Measurements from ENCODE around the gene PNPLA3.

The PNPLA3 gene

GRCh38 chr22:43905681-43906080 lies 17.9 kb upstream of the PNPLA3 start:
- no peaks in the 10 kb centered on the region for H3K79me2 ChIP-seq (ENCODE audit: insufficient read depth, low read depth)
- H3K27ac ChIP-seq, result no peak overlapping the region
- no peak overlapping the region for H2AFZ ChIP-seq (ENCODE audit: low read depth)
- no peak overlapping the region for H3K4me3 ChIP-seq (IDR thresholded peaks at IDR 0.05; ENCODE audit: insufficient read depth, low read depth, low read length)
- H3K36me3 ChIP-seq (ENCODE audit: insufficient read depth), result no peaks in the 10 kb centered on the region
- H4K20me1 ChIP-seq (ENCODE audit: insufficient read depth), result no peaks in the 10 kb centered on the region
- H3K4me2 ChIP-seq, result no peak overlapping the region
- peaks cover 10% of the 10 kb centered on the region; the same call in 1 of the 2 replicates for H3K27me3 ChIP-seq (ENCODE audit: insufficient read depth, low read depth)
- H3K9ac ChIP-seq, result no peak overlapping the region
- TF ChIP-seq, protein P1, sequence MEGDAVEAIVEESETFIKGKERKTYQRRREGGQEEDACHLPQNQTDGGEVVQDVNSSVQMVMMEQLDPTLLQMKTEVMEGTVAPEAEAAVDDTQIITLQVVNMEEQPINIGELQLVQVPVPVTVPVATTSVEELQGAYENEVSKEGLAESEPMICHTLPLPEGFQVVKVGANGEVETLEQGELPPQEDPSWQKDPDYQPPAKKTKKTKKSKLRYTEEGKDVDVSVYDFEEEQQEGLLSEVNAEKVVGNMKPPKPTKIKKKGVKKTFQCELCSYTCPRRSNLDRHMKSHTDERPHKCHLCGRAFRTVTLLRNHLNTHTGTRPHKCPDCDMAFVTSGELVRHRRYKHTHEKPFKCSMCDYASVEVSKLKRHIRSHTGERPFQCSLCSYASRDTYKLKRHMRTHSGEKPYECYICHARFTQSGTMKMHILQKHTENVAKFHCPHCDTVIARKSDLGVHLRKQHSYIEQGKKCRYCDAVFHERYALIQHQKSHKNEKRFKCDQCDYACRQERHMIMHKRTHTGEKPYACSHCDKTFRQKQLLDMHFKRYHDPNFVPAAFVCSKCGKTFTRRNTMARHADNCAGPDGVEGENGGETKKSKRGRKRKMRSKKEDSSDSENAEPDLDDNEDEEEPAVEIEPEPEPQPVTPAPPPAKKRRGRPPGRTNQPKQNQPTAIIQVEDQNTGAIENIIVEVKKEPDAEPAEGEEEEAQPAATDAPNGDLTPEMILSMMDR (conservative IDR thresholded peaks at IDR 0.05; ENCODE audit: low read depth, low read length), result no peak
- H3K4me1 ChIP-seq (ENCODE audit: low read depth, poor library complexity, severe bottlenecking), result no peaks in the 10 kb centered on the region

DNA sequence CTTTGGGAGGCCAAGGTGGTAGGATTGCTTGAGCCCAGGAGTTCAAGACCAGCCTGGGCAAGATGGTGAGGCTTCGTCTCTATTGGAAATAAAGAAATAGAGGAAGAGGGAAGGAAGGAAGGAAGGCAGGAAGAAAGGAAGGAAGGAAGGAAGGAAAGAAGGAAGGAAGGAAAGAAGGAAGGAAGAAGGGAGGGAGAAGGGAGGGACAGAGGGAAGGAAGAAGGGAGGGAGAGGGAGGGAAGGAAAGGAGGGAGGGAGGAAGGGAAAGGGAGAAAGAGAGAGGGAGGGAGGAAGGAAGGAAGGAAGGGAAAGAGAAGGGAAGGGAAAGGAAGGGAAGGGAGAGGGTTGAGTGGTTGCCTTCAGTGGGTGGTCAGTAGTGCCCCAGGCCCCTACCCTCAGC lies 13.9 kb upstream of the PNPLA3 start:
- TF ChIP-seq, protein P1 (conservative IDR thresholded peaks at IDR 0.05; ENCODE audit: low read depth, low read length), result no peak
- no peak overlapping the region for H3K4me3 ChIP-seq (IDR thresholded peaks at IDR 0.05; ENCODE audit: insufficient read depth, low read depth, low read length)
- no peaks in the 10 kb centered on the region for H3K79me2 ChIP-seq (ENCODE audit: insufficient read depth, low read depth)
- no peak overlapping the region for H2AFZ ChIP-seq (ENCODE audit: low read depth)
- H3K4me2 ChIP-seq, result no peak overlapping the region
- H4K20me1 ChIP-seq (ENCODE audit: insufficient read depth), result no peaks in the 10 kb centered on the region
- H3K36me3 ChIP-seq (ENCODE audit: insufficient read depth), result no peaks in the 10 kb centered on the region
- no peak overlapping the region for H3K27ac ChIP-seq
- H3K9ac ChIP-seq, result no peak overlapping the region
- no peaks in the 10 kb centered on the region for H3K4me1 ChIP-seq (ENCODE audit: low read depth, poor library complexity, severe bottlenecking)
- peaks cover 9% of the 10 kb centered on the region; the same call in 1 of the 2 replicates for H3K27me3 ChIP-seq (ENCODE audit: insufficient read depth, low read depth)

DNA sequence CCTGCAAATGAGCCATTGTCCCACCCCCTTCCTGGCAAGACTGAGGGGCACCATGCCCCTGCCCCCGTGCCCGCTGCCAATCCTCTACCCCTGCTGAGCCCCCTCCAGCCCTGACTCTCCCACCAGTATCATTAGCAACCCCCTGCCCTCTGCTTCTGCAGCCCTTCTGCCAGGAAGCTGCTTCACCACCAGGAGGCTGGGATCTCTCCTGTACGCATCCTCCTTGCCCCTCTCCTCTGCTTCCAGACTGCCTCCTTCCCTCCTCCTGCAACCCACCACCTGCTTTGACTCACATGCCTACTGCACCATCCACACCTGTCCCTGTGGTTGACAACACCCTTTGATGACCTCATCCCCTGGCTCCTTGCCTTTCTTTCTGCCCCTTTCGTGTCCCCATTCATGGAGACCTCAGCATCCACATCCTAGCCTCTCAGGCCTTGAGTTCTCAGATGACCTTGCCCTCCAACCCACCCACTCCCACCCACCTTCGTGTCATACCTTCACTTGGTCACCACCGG lies 13.4 kb upstream of the PNPLA3 start:
- H3K4me3 ChIP-seq (IDR thresholded peaks at IDR 0.05; ENCODE audit: insufficient read depth, low read depth, low read length), result no peak overlapping the region
- no peak overlapping the region for H3K4me2 ChIP-seq
- no peak overlapping the region for H2AFZ ChIP-seq (ENCODE audit: low read depth)
- TF ChIP-seq, protein P1 (conservative IDR thresholded peaks at IDR 0.05; ENCODE audit: low read depth, low read length), result no peak
- no peaks in the 10 kb centered on the region for H4K20me1 ChIP-seq (ENCODE audit: insufficient read depth)
- no peak overlapping the region for H3K27ac ChIP-seq
- no peaks in the 10 kb centered on the region for H3K36me3 ChIP-seq (ENCODE audit: insufficient read depth)
- H3K9ac ChIP-seq, result no peak overlapping the region
- peaks cover 9% of the 10 kb centered on the region; the same call in 1 of the 2 replicates for H3K27me3 ChIP-seq (ENCODE audit: insufficient read depth, low read depth)
- H3K79me2 ChIP-seq (ENCODE audit: insufficient read depth, low read depth), result no peaks in the 10 kb centered on the region
- H3K4me1 ChIP-seq (ENCODE audit: low read depth, poor library complexity, severe bottlenecking), result no peaks in the 10 kb centered on the region

- Histone ChIP-seq H3K36me3 (ENCODE audit: insufficient read depth) (no peaks in the 10 kb centered on the region), H3K27ac (no peak overlapping the region), H3K27me3 (ENCODE audit: insufficient read depth, low read depth) (peaks cover 6% of the 10 kb centered on the region; the same call in 1 of the 2 replicates), H3K4me3 (IDR thresholded peaks at IDR 0.05; ENCODE audit: insufficient read depth, low read depth, low read length) (no peak overlapping the region), H2AFZ (ENCODE audit: low read depth) (no peak overlapping the region), H3K79me2 (ENCODE audit: insufficient read depth, low read depth) (no peaks in the 10 kb centered on the region), H4K20me1 (ENCODE audit: insufficient read depth) (no peaks in the 10 kb centered on the region), H3K4me2 (no peak overlapping the region), H3K9ac (no peak overlapping the region), H3K4me1 (ENCODE audit: low read depth, poor library complexity, severe bottlenecking) (no peaks in the 10 kb centered on the region)
- TF ChIP-seq, protein P1 (conservative IDR thresholded peaks at IDR 0.05; ENCODE audit: low read depth, low read length), result no peak
Measured at GRCh38 chr22:43911351-43911750, 12.3 kb upstream of the PNPLA3 start.
